ENCODE measurements around the gene OGA. TPM values are rescaled to one million over a fixed set of nuclear protein-coding genes. Genes with fewer than 3 reads are reported as not detected.

The OGA gene
- total and polyA plus RNA-seq, 2 of the 8 experiments (the other 6 are each of a cell fraction or from before 2014, with no cell fraction given) = 31.2 to 107 TPM

- H3K4me2 ChIP-seq (ENCODE audit: insufficient read depth in 1 of 2, low read depth in 2 of 2, low read length in 2 of 2) = peak overlapping the region; percentile 78 to 95; a peak in 2 of 4 replicates
- TF ChIP-seq ASH2L (IDR thresholded peaks at IDR 0.05; ENCODE audit: low read length) = peak; percentile 30
- TF ChIP-seq GTF2F1 (IDR thresholded peaks at IDR 0.05; ENCODE audit: borderline replicate concordance, low read depth, low read length) = 0 out of 2 replicates have a peak, but pooled peaks have one; percentile 19
- TF ChIP-seq EP300 (IDR thresholded peaks at IDR 0.05; ENCODE audit: borderline replicate concordance in 1 of 2, low read depth in 2 of 2, low read length in 2 of 2) = no peak
- TF ChIP-seq SP1 (IDR thresholded peaks at IDR 0.05; ENCODE audit: low read depth, low read length) = no peak
- 0 out of 2 replicates have a peak, but pooled peaks have one; percentile 33 for TF ChIP-seq CHD2 (IDR thresholded peaks at IDR 0.05; ENCODE audit: low read length)
- 0 out of 2 replicates have a peak, but pooled peaks have one; percentile 20 for TF ChIP-seq JUND (IDR thresholded peaks at IDR 0.05; ENCODE audit: low read length)
- peak; percentile 48; the same call in 1 of the 2 replicates for TF ChIP-seq MAX (IDR thresholded peaks at IDR 0.05)
- no peak for TF ChIP-seq EGR1 (IDR thresholded peaks at IDR 0.05; ENCODE audit: borderline replicate concordance, low read depth, low read length)
- peak; percentile 89 to 92 for TF ChIP-seq RAD21 (IDR thresholded peaks at IDR 0.05 in 1 of 2, conservative IDR thresholded peaks at IDR 0.05 in 1 of 2; ENCODE audit: low read depth in 2 of 2, low read length in 2 of 2)
Measured at GRCh38 chr10:101780818-101781654, 37.2 kb downstream of the OGA start.

More at GRCh38 chr10:101780818-101781654, 37.2 kb downstream of the OGA start:
- 54% methylated on average over 14 of the region's 14 CpGs; no CpG with 5 or more reads in 1 of the 2 experiments for WGBS, 2 experiments (ENCODE audit: extremely low coverage in 1 of 2, insufficient coverage in 1 of 2, insufficient read length in 1 of 2, insufficient replicate concordance in 2 of 2, low coverage in 1 of 2, low lambda C conversion rate in 2 of 2, missing lambda C conversion rate in 1 of 2)
- CTCF ChIA-PET (ENCODE audit: partially characterized antibody) = interaction anchor here (0.6 to 9.8 kb wide), 72 partner anchors 9 to 567 kb away, joined by 3 to 246 read pairs (median 5); partner anchors contain the start of genes DPCD, FBXW4, KCNIP2 and OGA
- peaks cover 0 to 8% of the 10 kb centered on the region in 2 experiments; a peak in 1 of 4 replicates for H3K79me2 ChIP-seq (ENCODE audit: control insufficient read depth in 1 of 2, insufficient read depth in 2 of 2, low read length in 2 of 2)
- peaks cover 4 to 36% (median 20%) of the 10 kb centered on the region in 4 experiments for H3K4me1 ChIP-seq (replicated peaks in 1 of 4; ENCODE audit: control insufficient read depth in 3 of 4, insufficient read depth in 4 of 4, low read length in 3 of 4)
- H3K27ac ChIP-seq (ENCODE audit: low read depth, low read length) = no peak overlapping the region
- H2BK20ac ChIP-seq (ENCODE audit: low read length) = no peak overlapping the region
- H4K20me1 ChIP-seq (replicated peaks in 1 of 2; ENCODE audit: control insufficient read depth in 1 of 2, insufficient read depth in 2 of 2, low read length in 2 of 2) = peaks cover 15 to 29% of the 10 kb centered on the region in 2 experiments
- no peak overlapping the region for H2AK5ac ChIP-seq (ENCODE audit: low read depth, low read length)
- H4K91ac ChIP-seq (replicated peaks; ENCODE audit: insufficient read length, low read length) = no peak overlapping the region
- no peak overlapping the region for H3K14ac ChIP-seq (ENCODE audit: insufficient read length)
- H2BK5ac ChIP-seq (ENCODE audit: low read depth, low read length) = peak overlapping the region; percentile 44; the same call in 1 of the 2 replicates
- no peak overlapping the region for H2BK12ac ChIP-seq (ENCODE audit: low read depth, low read length)
- no peak overlapping the region; a peak in 1 of 8 replicates for H3K4me3 ChIP-seq (ENCODE audit: extremely low read depth in 1 of 4, insufficient read depth in 2 of 4, low read depth in 3 of 4, low read length in 4 of 4)
- peaks cover 2 to 5% (median 4%) of the 10 kb centered on the region in 4 experiments; a peak in 6 of 8 replicates for H3K36me3 ChIP-seq (ENCODE audit: control insufficient read depth in 2 of 4, insufficient read depth in 4 of 4, low read length in 3 of 4)
- H3K56ac ChIP-seq (replicated peaks; ENCODE audit: insufficient read length, low read depth, low read length) = no peak overlapping the region
- H2BK120ac ChIP-seq (replicated peaks; ENCODE audit: low read depth, low read length) = no peak overlapping the region
- no peak overlapping the region for H4K5ac ChIP-seq (ENCODE audit: insufficient read length, low read depth, low read length)
- no peak overlapping the region for H3K23ac ChIP-seq (ENCODE audit: insufficient read length)
- H3K27me3 ChIP-seq (replicated peaks in 1 of 4; ENCODE audit: control insufficient read depth in 3 of 4, extremely low read depth in 1 of 4, insufficient read depth in 3 of 4, low read length in 3 of 4) = peaks cover 23 to 37% (median 31%) of the 10 kb centered on the region in 4 experiments
- no peak overlapping the region for H3K9ac ChIP-seq (replicated peaks in 1 of 4; ENCODE audit: extremely low read depth in 1 of 4, low read depth in 3 of 4, low read length in 3 of 4)
- peaks cover 7% of the 10 kb centered on the region for H3K79me1 ChIP-seq (ENCODE audit: low read depth, low read length)
- no peak overlapping the region for H2BK15ac ChIP-seq (ENCODE audit: low read length)
- H3K23me2 ChIP-seq (ENCODE audit: low read depth, low read length) = peaks cover 34% of the 10 kb centered on the region
- no peak overlapping the region for H4K8ac ChIP-seq (ENCODE audit: extremely low read depth, insufficient read depth, low read length)
- H3K18ac ChIP-seq (ENCODE audit: extremely low read depth, low read length) = no peak overlapping the region
- POLR2A ChIA-PET (ENCODE audit: partially characterized antibody) = interaction anchor here (0.8 to 9.1 kb wide), 11 partner anchors 12 to 188 kb away, joined by 3 to 66 read pairs (median 4); partner anchors contain the start of gene OGA
- no peak overlapping the region for H2AFZ ChIP-seq (ENCODE audit: low read length)
- no peak overlapping the region for H3K4ac ChIP-seq (replicated peaks; ENCODE audit: insufficient read length, low read depth, low read length)
- no peaks in the 10 kb centered on the region for H3K9me3 ChIP-seq (ENCODE audit: insufficient read depth in 2 of 2, low read depth in 1 of 2, low read length in 1 of 2)
- peak in 1 of 2 experiments; percentile 88 for DNase-seq (ENCODE audit: low read depth in 1 of 2, low spot score in 2 of 2)
- FAIRE-seq = peak; percentile 76

All from H1 (cell line).